Liver (tissue), 9 donors: ENCODE results near the gene CASP10. TPM values are rescaled to one million over a fixed set of nuclear protein-coding genes. Genes with fewer than 3 reads are reported as not detected.
A peak's percentile ranks its signal among the peaks of the same experiment; 100 is the strongest.

Source experiments
- DNase-seq: peaks from one replicate; pipeline ENCODE4 v3.0.0-alpha.2; 2017; ENCODE audit warnings: low spot score
- H3K27ac ChIP-seq, 2 donors: one replicate each; pipeline ENCODE4 v1.7.0; 2013; ENCODE audit warnings: inconsistent platforms in 2 of 2, low read length in 2 of 2, control low read depth in 1 of 2, low read depth in 1 of 2, mild to moderate bottlenecking in 1 of 2
- H3K27me3 ChIP-seq, 4 donors: one replicate each; pipeline versions ENCODE4 v1.6.1 to v1.7.0; 2013; ENCODE audit warnings: low read length in 3 of 4, inconsistent platforms in 1 of 4, mild to moderate bottlenecking in 1 of 4, moderate library complexity in 1 of 4; ENCODE audit not compliant: control insufficient read depth in 4 of 4, insufficient read depth in 4 of 4
- H3K36me3 ChIP-seq, 4 donors: one replicate each; pipeline versions ENCODE4 v1.6.1 to v1.7.0; 2013; ENCODE audit warnings: low read length in 3 of 4, mild to moderate bottlenecking in 3 of 4, low read depth in 1 of 4, moderate library complexity in 1 of 4; ENCODE audit not compliant: control insufficient read depth in 4 of 4, insufficient read depth in 3 of 4
- H3K4me1 ChIP-seq, 4 donors: one replicate each; pipeline versions ENCODE4 v1.6.1 to v1.7.0; 2013; ENCODE audit warnings: low read length in 3 of 4, mild to moderate bottlenecking in 3 of 4, moderate library complexity in 1 of 4; ENCODE audit not compliant: control insufficient read depth in 4 of 4, insufficient read depth in 4 of 4
- H3K4me3 ChIP-seq, 3 donors: one replicate each; pipeline versions ENCODE4 v1.6.1 to v1.7.0; 2013; ENCODE audit warnings: low read length in 3 of 3, control low read depth in 1 of 3, low read depth in 1 of 3, mild to moderate bottlenecking in 1 of 3
- H3K9ac ChIP-seq, 2 donors: one replicate each; pipeline ENCODE4 v1.7.0; 2013; ENCODE audit warnings: low read length in 2 of 2, mild to moderate bottlenecking in 2 of 2, moderate library complexity in 2 of 2, control low read depth in 1 of 2, low read depth in 1 of 2
- H3K9me3 ChIP-seq, 4 donors: one replicate each; pipeline versions ENCODE4 v1.6.1 to v1.7.0; 2013; ENCODE audit warnings: low read length in 3 of 4; ENCODE audit not compliant: control insufficient read depth in 4 of 4
- ATF3 ChIP-seq: IDR thresholded peaks from 2 replicates; pipeline ENCODE4 v1.6.1; 2016; ENCODE audit warnings: antibody characterized with exemption
- CTCF ChIP-seq: fragments of 150-350 bp; IDR thresholded peaks from 2 replicates; pipeline ENCODE4 v1.5.1; 2017; ENCODE audit warnings: improper control_type of control experiment, low read depth, low read length; ENCODE audit not compliant: missing input control
- EGR1 ChIP-seq, 2 donors: IDR thresholded peaks; 2 replicates each; pipeline ENCODE4 v1.6.1; 2016 to 2018; ENCODE audit warnings: antibody characterized with exemption in 2 of 2, low read depth in 2 of 2
- FOXA1 ChIP-seq: IDR thresholded peaks from 2 replicates; pipeline ENCODE4 v1.6.1; 2016; ENCODE audit warnings: antibody characterized with exemption
- FOXA2 ChIP-seq: IDR thresholded peaks from 2 replicates; pipeline ENCODE4 v1.6.1; 2016; ENCODE audit warnings: antibody characterized with exemption
- GABPA ChIP-seq, 2 donors: IDR thresholded peaks in 1 of 2; conservative IDR thresholded peaks in 1 of 2; 2 replicates each; pipeline ENCODE4 v1.6.1; 2016; ENCODE audit warnings: antibody characterized with exemption in 2 of 2, mild to moderate bottlenecking in 1 of 2, moderate library complexity in 1 of 2
- HNF4A ChIP-seq, 2 donors: conservative IDR thresholded peaks; 2 replicates each; pipeline ENCODE4 v1.6.1; 2016; ENCODE audit warnings: antibody characterized with exemption in 2 of 2, mild to moderate bottlenecking in 2 of 2
- HNF4G ChIP-seq: IDR thresholded peaks from 2 replicates; pipeline ENCODE4 v1.6.1; 2016; ENCODE audit warnings: antibody characterized with exemption
- JUND ChIP-seq, 2 donors: IDR thresholded peaks; 2 replicates each; pipeline ENCODE4 v1.6.1; 2016; ENCODE audit warnings: antibody characterized with exemption in 2 of 2
- MAX ChIP-seq: IDR thresholded peaks from 2 replicates; pipeline ENCODE4 v1.6.1; 2016; ENCODE audit warnings: antibody characterized with exemption
- NR2F2 ChIP-seq: IDR thresholded peaks from 2 replicates; pipeline ENCODE4 v1.6.1; 2016; ENCODE audit warnings: antibody characterized with exemption
- RAD21 ChIP-seq, 2 donors: IDR thresholded peaks; 2 replicates each; pipeline ENCODE4 v1.6.1; 2016; ENCODE audit warnings: antibody characterized with exemption in 2 of 2, mild to moderate bottlenecking in 2 of 2
- RXRA ChIP-seq, 2 donors: IDR thresholded peaks; 2 replicates each; pipeline ENCODE4 v1.6.1; 2017 to 2018; ENCODE audit warnings: antibody characterized with exemption in 2 of 2, mild to moderate bottlenecking in 1 of 2
- SP1 ChIP-seq: IDR thresholded peaks from 2 replicates; pipeline ENCODE4 v1.6.1; 2018; ENCODE audit warnings: antibody characterized with exemption, mild to moderate bottlenecking
- TAF1 ChIP-seq: conservative IDR thresholded peaks from 2 replicates; pipeline ENCODE4 v1.6.1; 2016; ENCODE audit warnings: antibody characterized with exemption, mild to moderate bottlenecking
- YY1 ChIP-seq: IDR thresholded peaks from 2 replicates; pipeline ENCODE4 v1.6.1; 2016; ENCODE audit warnings: antibody characterized with exemption, mild to moderate bottlenecking
- WGBS: extraction: QIAGEN DNeasy Blood & Tissue Kit; methylation state at CpG from one replicate; pipeline ENCODE4 v1.1.7; 2013; 5-methylcytosine and 5-hydroxymethylcytosine counted together
- polyA plus RNA-seq, 2 donors: library from polyadenylated mRNA; stranded (reverse) in 1 of 2; unstranded in 1 of 2; fragments of 200-250 nt in 1 of 2; fragments of >200 nt in 1 of 2; fragmentation: Nextera tagmentation in 1 of 2; extraction: Ambion mirVana in 1 of 2; gene quantifications; one replicate each; pipeline versions ENCODE4 v1.2.1 to v1.2.3, GENCODE V29; 2013 to 2015
- total RNA-seq, 2 donors: library from RNA; depleted of rRNA; stranded (reverse); fragments of >200 nt; gene quantifications; one replicate each; pipeline ENCODE4 v1.2.3, GENCODE V29; 2014
- TF ChIP-seq, protein P1 (sequence below): IDR thresholded peaks from 2 replicates; pipeline ENCODE4 v1.6.1; 2016; ENCODE audit warnings: antibody characterized with exemption, mild to moderate bottlenecking
- TF ChIP-seq, protein P2 (sequence below): IDR thresholded peaks from 2 replicates; pipeline ENCODE4 v1.6.1; 2016; ENCODE audit warnings: antibody characterized with exemption
- donor health status: healthy.
- donor health status: healthy.
- donor health status: healthy.
- donor health status: healthy.
- donor health status: healthy.

The CASP10 gene
- total and polyA plus RNA-seq, 4 donors = 2.2 to 13.6 (median 5.6) TPM

DNA sequence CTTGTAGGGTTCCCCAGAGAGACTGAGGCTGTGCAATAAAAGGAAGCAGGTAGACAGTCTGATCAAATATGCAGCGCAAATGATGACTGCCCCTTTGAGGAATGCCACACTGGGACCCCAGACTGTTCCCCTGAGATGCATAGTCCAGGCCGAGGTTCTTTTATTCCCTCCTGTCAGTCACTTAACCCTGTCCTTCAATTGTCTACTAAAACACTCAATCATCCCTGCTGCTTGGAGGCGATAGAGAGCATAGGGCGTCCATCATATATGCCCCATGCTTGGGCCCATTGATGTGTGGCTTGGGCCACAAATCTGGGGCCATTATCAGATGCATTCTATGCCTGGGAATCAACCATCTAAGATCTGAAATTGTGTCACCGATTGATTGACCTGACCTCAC, 61.9 kb downstream of the CASP10 start (continued):
- no peak for TF ChIP-seq CTCF

DNA sequence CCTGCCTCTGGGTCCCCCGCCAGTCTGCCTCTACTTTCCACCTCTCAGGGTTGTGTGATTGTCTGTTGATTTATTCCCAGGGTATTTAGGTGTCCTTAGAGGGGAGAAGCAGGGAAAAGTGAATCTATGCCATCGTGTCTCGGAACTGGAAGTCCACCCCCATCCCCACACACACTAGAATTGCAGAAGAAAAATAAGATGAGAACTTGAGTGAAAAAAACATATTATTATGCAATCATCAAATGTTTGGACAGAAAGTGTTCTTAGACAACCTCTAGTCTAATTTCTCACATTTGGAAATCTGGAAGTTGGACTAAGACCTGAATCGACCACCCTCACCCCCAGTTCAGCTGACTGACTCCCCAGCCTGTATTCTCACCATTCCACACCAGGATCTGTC, 63.3 kb downstream of the CASP10 start:
- H3K9me3 ChIP-seq = no peaks in the 10 kb centered on the region
- H3K36me3 ChIP-seq = peaks cover 0 to 2% (median 0%) of the 10 kb centered on the region in 4 donors
- H3K4me3 ChIP-seq = no peak overlapping the region
- no peaks in the 10 kb centered on the region for H3K4me1 ChIP-seq
- WGBS = 54% methylated on average over 4 of the region's 4 CpGs
- H3K27ac ChIP-seq = peak overlapping the region in 1 of 2 donors; percentile 7
- H3K9ac ChIP-seq = no peak overlapping the region
- no peak for DNase-seq
- no peak for TF ChIP-seq MAX
- TF ChIP-seq YY1 = no peak
- TF ChIP-seq ATF3 = no peak
- TF ChIP-seq, protein P1, sequence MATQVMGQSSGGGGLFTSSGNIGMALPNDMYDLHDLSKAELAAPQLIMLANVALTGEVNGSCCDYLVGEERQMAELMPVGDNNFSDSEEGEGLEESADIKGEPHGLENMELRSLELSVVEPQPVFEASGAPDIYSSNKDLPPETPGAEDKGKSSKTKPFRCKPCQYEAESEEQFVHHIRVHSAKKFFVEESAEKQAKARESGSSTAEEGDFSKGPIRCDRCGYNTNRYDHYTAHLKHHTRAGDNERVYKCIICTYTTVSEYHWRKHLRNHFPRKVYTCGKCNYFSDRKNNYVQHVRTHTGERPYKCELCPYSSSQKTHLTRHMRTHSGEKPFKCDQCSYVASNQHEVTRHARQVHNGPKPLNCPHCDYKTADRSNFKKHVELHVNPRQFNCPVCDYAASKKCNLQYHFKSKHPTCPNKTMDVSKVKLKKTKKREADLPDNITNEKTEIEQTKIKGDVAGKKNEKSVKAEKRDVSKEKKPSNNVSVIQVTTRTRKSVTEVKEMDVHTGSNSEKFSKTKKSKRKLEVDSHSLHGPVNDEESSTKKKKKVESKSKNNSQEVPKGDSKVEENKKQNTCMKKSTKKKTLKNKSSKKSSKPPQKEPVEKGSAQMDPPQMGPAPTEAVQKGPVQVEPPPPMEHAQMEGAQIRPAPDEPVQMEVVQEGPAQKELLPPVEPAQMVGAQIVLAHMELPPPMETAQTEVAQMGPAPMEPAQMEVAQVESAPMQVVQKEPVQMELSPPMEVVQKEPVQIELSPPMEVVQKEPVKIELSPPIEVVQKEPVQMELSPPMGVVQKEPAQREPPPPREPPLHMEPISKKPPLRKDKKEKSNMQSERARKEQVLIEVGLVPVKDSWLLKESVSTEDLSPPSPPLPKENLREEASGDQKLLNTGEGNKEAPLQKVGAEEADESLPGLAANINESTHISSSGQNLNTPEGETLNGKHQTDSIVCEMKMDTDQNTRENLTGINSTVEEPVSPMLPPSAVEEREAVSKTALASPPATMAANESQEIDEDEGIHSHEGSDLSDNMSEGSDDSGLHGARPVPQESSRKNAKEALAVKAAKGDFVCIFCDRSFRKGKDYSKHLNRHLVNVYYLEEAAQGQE = no peak
- TF ChIP-seq JUND (IDR thresholded peaks at IDR 0.05) = no peak
- TF ChIP-seq, protein P2, sequence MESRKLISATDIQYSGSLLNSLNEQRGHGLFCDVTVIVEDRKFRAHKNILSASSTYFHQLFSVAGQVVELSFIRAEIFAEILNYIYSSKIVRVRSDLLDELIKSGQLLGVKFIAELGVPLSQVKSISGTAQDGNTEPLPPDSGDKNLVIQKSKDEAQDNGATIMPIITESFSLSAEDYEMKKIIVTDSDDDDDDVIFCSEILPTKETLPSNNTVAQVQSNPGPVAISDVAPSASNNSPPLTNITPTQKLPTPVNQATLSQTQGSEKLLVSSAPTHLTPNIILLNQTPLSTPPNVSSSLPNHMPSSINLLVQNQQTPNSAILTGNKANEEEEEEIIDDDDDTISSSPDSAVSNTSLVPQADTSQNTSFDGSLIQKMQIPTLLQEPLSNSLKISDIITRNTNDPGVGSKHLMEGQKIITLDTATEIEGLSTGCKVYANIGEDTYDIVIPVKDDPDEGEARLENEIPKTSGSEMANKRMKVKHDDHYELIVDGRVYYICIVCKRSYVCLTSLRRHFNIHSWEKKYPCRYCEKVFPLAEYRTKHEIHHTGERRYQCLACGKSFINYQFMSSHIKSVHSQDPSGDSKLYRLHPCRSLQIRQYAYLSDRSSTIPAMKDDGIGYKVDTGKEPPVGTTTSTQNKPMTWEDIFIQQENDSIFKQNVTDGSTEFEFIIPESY = no peak
- TF ChIP-seq FOXA1 = no peak
- TF ChIP-seq HNF4G = no peak
- H3K27me3 ChIP-seq = no peaks in the 10 kb centered on the region

GRCh38 chr2:201248288-201248844, 65.4 kb downstream of the CASP10 start:
- no peak overlapping the region for H3K27ac ChIP-seq
- WGBS = 94% methylated on average over 6 of the region's 6 CpGs
- no peak overlapping the region for H3K9ac ChIP-seq
- TF ChIP-seq SP1 (no peak), HNF4G (no peak), GABPA (IDR thresholded peaks at IDR 0.05 in 1 of 2, conservative IDR thresholded peaks at IDR 0.05 in 1 of 2) (no peak), FOXA2 (no peak), YY1 (no peak), HNF4A (conservative IDR thresholded peaks at IDR 0.05) (no peak), RXRA (IDR thresholded peaks at IDR 0.05) (no peak), ATF3 (no peak), NR2F2 (no peak), JUND (IDR thresholded peaks at IDR 0.05) (no peak), EGR1 (IDR thresholded peaks at IDR 0.05; ENCODE audit: low read depth in 2 of 2) (no peak), TAF1 (no peak), FOXA1 (no peak), RAD21 (IDR thresholded peaks at IDR 0.05) (no peak)
- TF ChIP-seq, protein P2 = no peak
- H3K36me3 ChIP-seq = no peaks in the 10 kb centered on the region
- no peaks in the 10 kb centered on the region for H3K4me1 ChIP-seq
- H3K27me3 ChIP-seq = no peaks in the 10 kb centered on the region
- H3K4me3 ChIP-seq = no peak overlapping the region
- DNase-seq = no peak
- H3K9me3 ChIP-seq = no peaks in the 10 kb centered on the region
